ENCODE measurements around the gene LKAAEAR1. TPM values are rescaled to one million over a fixed set of nuclear protein-coding genes. Genes with fewer than 3 reads are reported as not detected.
A peak's percentile ranks its signal among the peaks of the same experiment; 100 is the strongest.

Gene LKAAEAR1
- total and polyA plus RNA-seq, 9 of the 15 experiments (the other 6 are each of a cell fraction or from before 2014, with no cell fraction given) = not detected

DNA sequence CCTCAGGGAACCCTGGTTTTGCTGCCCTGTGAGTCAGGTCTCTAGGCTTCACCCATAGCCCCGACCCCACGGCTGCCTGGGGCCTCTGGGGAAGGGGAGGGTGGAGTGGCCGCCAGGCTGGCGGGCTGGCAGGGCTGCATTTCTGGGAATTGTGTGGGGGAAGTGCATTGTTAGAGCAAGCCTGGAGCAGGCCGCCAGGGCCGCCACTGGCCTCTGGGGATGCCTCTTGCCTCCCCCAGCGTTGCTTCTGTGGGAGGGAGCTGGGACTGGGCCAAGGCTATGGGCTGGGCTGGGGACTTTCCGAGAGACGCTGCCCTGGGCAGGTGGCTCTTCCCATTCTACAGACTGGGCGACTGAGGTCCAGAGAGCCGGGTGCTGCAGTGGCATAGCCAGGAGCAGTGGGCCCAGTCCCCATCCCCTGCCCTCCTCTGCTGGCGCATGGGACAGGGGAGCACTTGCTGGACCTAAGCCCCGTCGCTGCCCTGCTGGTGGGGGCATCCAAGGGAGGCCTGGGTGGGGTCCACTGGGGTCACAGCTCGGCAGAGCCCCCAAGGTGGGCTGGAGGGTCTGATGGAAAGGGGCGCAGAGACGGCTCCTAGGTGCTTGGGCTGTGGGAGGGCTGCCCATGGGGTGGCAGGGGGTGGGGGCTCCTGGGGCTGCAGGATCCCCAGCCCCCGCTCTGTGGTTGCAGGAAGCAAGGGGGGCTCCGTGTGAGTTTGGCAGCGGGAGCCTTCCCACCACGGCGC lies 28.1 kb downstream of the LKAAEAR1 start (continued):
- no peak for TF ChIP-seq CHD7 (IDR thresholded peaks at IDR 0.05; ENCODE audit: low read depth, low read length)
- no peak for TF ChIP-seq PML (IDR thresholded peaks at IDR 0.05; ENCODE audit: low read length)
- TF ChIP-seq HMGN3 (IDR thresholded peaks at IDR 0.05; ENCODE audit: borderline replicate concordance, extremely low read depth, insufficient read length, low read depth, low read length) = peak; percentile 29
- no peak for TF ChIP-seq MAX (CRISPR knock-in tag; IDR thresholded peaks at IDR 0.05)
- TF ChIP-seq ZFP1 (CRISPR knock-in tag; IDR thresholded peaks at IDR 0.05) = no peak
- no peak for TF ChIP-seq RHOXF2B (CRISPR knock-in tag; conservative IDR thresholded peaks at IDR 0.05)
- no peak for TF ChIP-seq RB1 (IDR thresholded peaks at IDR 0.05; ENCODE audit: low read depth)
- TF ChIP-seq CREB1 (IDR thresholded peaks at IDR 0.05) = no peak
- TF ChIP-seq CREB1 (CRISPR knock-in tag; IDR thresholded peaks at IDR 0.05) = no peak
- no peak for TF ChIP-seq THAP12 (CRISPR knock-in tag; IDR thresholded peaks at IDR 0.05)
- no peak for TF ChIP-seq RNF2 (IDR thresholded peaks at IDR 0.05)
- 0 out of 2 replicates have a peak, but pooled peaks have one; percentile 58 for TF ChIP-seq PTBP1 (IDR thresholded peaks at IDR 0.05; ENCODE audit: low read depth, low read length)
- TF ChIP-seq ATF1 (CRISPR knock-in tag; IDR thresholded peaks at IDR 0.05) = no peak
- TF ChIP-seq ATF1 (tag; IDR thresholded peaks at IDR 0.05) = no peak
- peak; percentile 27; the same call in 1 of the 2 replicates for TF ChIP-seq ZBTB7A (IDR thresholded peaks at IDR 0.05; ENCODE audit: borderline replicate concordance, control insufficient read depth, low read depth, low read length)

Data from K562 (cell line).